IMR-90 (cell line): Measurements from ENCODE around the gene UBE2V1. TPM values are rescaled to one million over a fixed set of nuclear protein-coding genes. Genes with fewer than 3 reads are reported as not detected.

Source experiments
- ATAC-seq: fragments of 200-7000 bp; cut with Tn5 transposase; 2 replicates; pipeline ENCODE4 v1.9.1; 2020; ENCODE audit warnings: low read depth, mild to moderate bottlenecking, moderate library complexity
- BruUV-seq: library from RNA; stranded (reverse); fragments of 400-500 nt; replicated peaks from 2 replicates; lab custom pipeline; 2021; lab: Mats Ljungman, UMichigan
- CTCF ChIA-PET: fragments of 300-600 bp; formaldehyde crosslinking; extraction: SDS; loops from one replicate; lab custom pipeline; 2021; ENCODE audit warnings: antibody characterized with exemption; lab: Yijun Ruan, JAX
- POLR2A ChIA-PET: fragments of 300-600 bp; sonication (Branson Sonifier 250); formaldehyde crosslinking; loops from one replicate; lab custom pipeline; 2022; ENCODE audit warnings: antibody characterized with exemption; ENCODE audit not compliant: unreplicated experiment; lab: Charles Lee
- DNase-seq: peaks from one replicate; pipeline ENCODE4 v3.0.0; 2013
- H2AFZ ChIP-seq: replicated peaks from 2 replicates; pipeline ENCODE3; 2013; ENCODE audit warnings: low read length, mild to moderate bottlenecking; ENCODE audit not compliant: poor library complexity
- H2AK5ac ChIP-seq: 2 replicates; pipeline ENCODE4 v1.6.1; 2013; ENCODE audit warnings: low read depth, low read length, inconsistent platforms
- H2AK9ac ChIP-seq: replicated peaks from 2 replicates; pipeline ENCODE3; 2013; ENCODE audit warnings: mild to moderate bottlenecking, low read depth, low read length, moderate library complexity; ENCODE audit not compliant: poor library complexity
- H2BK120ac ChIP-seq: 2 replicates; pipeline ENCODE4 v1.6.1; 2013; ENCODE audit warnings: low read depth, low read length, inconsistent platforms
- H2BK15ac ChIP-seq: 3 replicates; pipeline ENCODE4 v1.6.1; 2013; ENCODE audit warnings: low read depth, low read length, inconsistent platforms
- H2BK20ac ChIP-seq: 2 replicates; pipeline ENCODE4 v1.6.1; 2013; ENCODE audit warnings: low read depth, mild to moderate bottlenecking, inconsistent platforms, low read length, moderate library complexity
- H2BK5ac ChIP-seq: 2 replicates; pipeline ENCODE4 v1.6.1; 2013; ENCODE audit warnings: mild to moderate bottlenecking, low read depth, low read length, inconsistent platforms; ENCODE audit not compliant: poor library complexity, severe bottlenecking
- H3K14ac ChIP-seq: replicated peaks from 2 replicates; pipeline ENCODE4 v1.6.1; 2013; ENCODE audit warnings: low read depth, low read length, inconsistent platforms
- H3K18ac ChIP-seq: 2 replicates; pipeline ENCODE4 v1.6.1; 2013; ENCODE audit warnings: low read depth, low read length, control low read depth
- H3K23ac ChIP-seq: 2 replicates; pipeline ENCODE4 v1.6.1; 2013; ENCODE audit warnings: low read depth, low read length, inconsistent platforms
- H3K27ac ChIP-seq: 2 replicates; pipeline ENCODE4 v1.5.1; 2013; ENCODE audit warnings: mild to moderate bottlenecking, control low read depth, low read length; ENCODE audit not compliant: insufficient read depth
- H3K27me3 ChIP-seq: 2 replicates; pipeline ENCODE4 v1.6.1; 2013; ENCODE audit warnings: low read length; ENCODE audit not compliant: control insufficient read depth, insufficient read depth
- H3K36me3 ChIP-seq: 2 replicates; pipeline ENCODE4 v1.6.1; 2013; ENCODE audit warnings: low read length, mixed read lengths; ENCODE audit not compliant: control insufficient read depth, insufficient read depth
- H3K4ac ChIP-seq: 2 replicates; pipeline ENCODE4 v1.6.1; 2013; ENCODE audit warnings: low read depth, low read length, inconsistent platforms
- H3K4me1 ChIP-seq: 2 replicates; pipeline ENCODE4 v1.6.1; 2013; ENCODE audit warnings: low read length, mixed read lengths; ENCODE audit not compliant: control insufficient read depth, insufficient read depth
- H3K4me2 ChIP-seq: 2 replicates; pipeline ENCODE4 v1.6.1; 2013; ENCODE audit warnings: low read depth, mild to moderate bottlenecking, control low read depth, low read length, moderate library complexity
- H3K4me3 ChIP-seq: 2 replicates; pipeline ENCODE4 v1.5.1; 2013; ENCODE audit warnings: low read depth, mild to moderate bottlenecking, control low read depth, low read length, moderate library complexity; ENCODE audit not compliant: insufficient read depth
- H3K56ac ChIP-seq: 2 replicates; pipeline ENCODE4 v1.6.1; 2013; ENCODE audit warnings: low read length, inconsistent platforms; ENCODE audit not compliant: insufficient read depth; ENCODE audit errors: extremely low read depth
- H3K79me1 ChIP-seq, 2 experiments: 2 replicates each; pipeline ENCODE4 v1.6.1; 2013; ENCODE audit warnings: low read length in 2 of 2, inconsistent platforms in 1 of 2, low read depth in 1 of 2
- H3K9ac ChIP-seq: 2 replicates; pipeline ENCODE4 v1.6.1; 2013; ENCODE audit warnings: low read depth, low read length, control low read depth
- H3K9me1 ChIP-seq: 2 replicates; pipeline ENCODE4 v1.6.1; 2013; ENCODE audit warnings: low read length, inconsistent platforms; ENCODE audit not compliant: insufficient read depth
- H3K9me3 ChIP-seq: 2 replicates; pipeline ENCODE4 v1.6.1; 2013; ENCODE audit warnings: low read length; ENCODE audit not compliant: control insufficient read depth, insufficient read depth
- H4K20me1 ChIP-seq: 2 replicates; pipeline ENCODE4 v1.6.1; 2013; ENCODE audit warnings: low read length, inconsistent platforms; ENCODE audit not compliant: insufficient read depth
- H4K5ac ChIP-seq: 2 replicates; pipeline ENCODE4 v1.6.1; 2013; ENCODE audit warnings: mild to moderate bottlenecking, low read depth, low read length, control low read depth
- H4K8ac ChIP-seq, 2 experiments: 2 replicates each; pipeline ENCODE4 v1.6.1; 2013; ENCODE audit warnings: low read depth in 2 of 2, low read length in 2 of 2, control low read depth in 1 of 2, inconsistent platforms in 1 of 2
- H4K91ac ChIP-seq: 2 replicates; pipeline ENCODE4 v1.6.1; 2013; ENCODE audit warnings: low read depth, low read length, inconsistent platforms; ENCODE audit not compliant: insufficient read depth
- BHLHE40 ChIP-seq: fragments of 150-350 bp; IDR thresholded peaks from 2 replicates; pipeline ENCODE4 v1.6.1; 2016; ENCODE audit warnings: mild to moderate bottlenecking, low read depth, low read length
- CHD1 ChIP-seq: IDR thresholded peaks from 2 replicates; pipeline ENCODE4 v1.6.1; 2012; ENCODE audit warnings: low read depth, low read length, improper control_type of control experiment
- FOS ChIP-seq: fragments of 150-350 bp; IDR thresholded peaks from 2 replicates; pipeline ENCODE4 v1.6.1; 2016; ENCODE audit warnings: low read depth, low read length
- MAFK ChIP-seq: IDR thresholded peaks from 2 replicates; pipeline ENCODE4 v1.6.1; 2012; ENCODE audit warnings: low read depth, low read length, improper control_type of control experiment
- MAZ ChIP-seq: IDR thresholded peaks from 2 replicates; pipeline ENCODE4 v1.6.1; 2012; ENCODE audit warnings: low read depth, mild to moderate bottlenecking, low read length, improper control_type of control experiment, moderate library complexity, borderline replicate concordance
- MXI1 ChIP-seq: IDR thresholded peaks from 2 replicates; pipeline ENCODE4 v1.6.1; 2012; ENCODE audit warnings: low read depth, mild to moderate bottlenecking, low read length, moderate library complexity, borderline replicate concordance
- NFE2L2 ChIP-seq: fragments of 150-350 bp; IDR thresholded peaks from 2 replicates; pipeline ENCODE4 v1.6.1; 2016; ENCODE audit warnings: low read depth, mild to moderate bottlenecking, low read length
- POLR2A ChIP-seq: IDR thresholded peaks from 2 replicates; pipeline ENCODE4 v1.6.1; 2012; ENCODE audit warnings: mild to moderate bottlenecking, low read depth, low read length
- RAD21 ChIP-seq: IDR thresholded peaks from 2 replicates; pipeline ENCODE4 v1.6.1; 2012; ENCODE audit warnings: low read length, improper control_type of control experiment
- RCOR1 ChIP-seq: IDR thresholded peaks from 2 replicates; pipeline ENCODE4 v1.6.1; 2012; ENCODE audit warnings: mild to moderate bottlenecking, low read length, improper control_type of control experiment; ENCODE audit not compliant: insufficient replicate concordance
- RFX5 ChIP-seq: IDR thresholded peaks from 2 replicates; pipeline ENCODE4 v1.8.0; 2012; ENCODE audit warnings: low read depth, mild to moderate bottlenecking, low read length, moderate library complexity
- SMC3 ChIP-seq: fragments of 150-350 bp; IDR thresholded peaks from 2 replicates; pipeline ENCODE4 v1.6.1; 2016; ENCODE audit warnings: low read depth, mild to moderate bottlenecking, antibody characterized with exemption, low read length, moderate library complexity
- USF2 ChIP-seq: fragments of 150-350 bp; IDR thresholded peaks from 2 replicates; pipeline ENCODE4 v1.6.1; 2017; ENCODE audit warnings: mild to moderate bottlenecking, antibody characterized with exemption, low read length, low read depth
- WGBS, 2 experiments: methylation state at CpG; one replicate each; pipeline versions ENCODE4 v1.1.5 to v1.1.7; 2013; ENCODE audit warnings: missing lambda C conversion rate in 2 of 2; ENCODE audit not compliant: insufficient read length in 1 of 2; ENCODE audit errors: extremely low coverage in 2 of 2; 5-methylcytosine and 5-hydroxymethylcytosine counted together
- dilution Hi-C: fragments of 300-500 bp; cut with HindIII; formaldehyde crosslinking; loops from one replicate; pipeline ENCODE4 v1.14.3; 2018; ENCODE audit warnings: low sequenced_read_pairs; ENCODE audit not compliant: unreplicated experiment
- in situ Hi-C: fragments of 300-500 bp; cut with MboI; formaldehyde crosslinking; loops from 3 replicates; pipeline ENCODE4 v1.14.3; 2019; ENCODE audit warnings: low sequenced_read_pairs, inconsistent platforms, mixed read lengths
- intact Hi-C: fragments of 100-400 bp; cut with micrococcal nuclease; formaldehyde crosslinking; loops from 2 replicates; pipeline ENCODE4 v1.10.0; 2022
- polyA plus RNA-seq, 3 experiments: library from polyadenylated mRNA; depleted of rRNA; stranded (reverse); fragments of >200 nt; gene quantifications; 2 replicates each; pipeline ENCODE4 v1.2.3, GENCODE V29; 2012; ENCODE audit warnings: low replicate concordance in 1 of 3
- total RNA-seq: library from RNA; depleted of rRNA; stranded (reverse); fragments of >200 nt; gene quantifications from 2 replicates; pipeline ENCODE4 v1.2.3, GENCODE V29; 2012
- TF ChIP-seq, protein P1 (sequence below): conservative IDR thresholded peaks from 2 replicates; pipeline ENCODE4 v1.5.1; 2012; ENCODE audit warnings: mild to moderate bottlenecking, low read depth, low read length, improper control_type of control experiment

Gene UBE2V1
- total and polyA plus RNA-seq, 2 of the 4 experiments (the other 2 are of a cell fraction), result 20.1 to 138 TPM

GRCh38 chr20:50133041-50133440 lies 20.1 kb upstream of the UBE2V1 start (continued):
- TF ChIP-seq USF2 (no peak), MXI1 (no peak), NFE2L2 (no peak)

GRCh38 chr20:50130995-50131394 lies 18.0 kb upstream of the UBE2V1 start:
- peak overlapping the region; percentile 79 for H2AK5ac ChIP-seq
- peak overlapping the region; percentile 72 for H3K14ac ChIP-seq
- peaks cover 33 to 87% of the 10 kb centered on the region in 2 experiments for H3K79me1 ChIP-seq
- H4K8ac ChIP-seq, result peak overlapping the region; percentile 77 to 81
- H2AFZ ChIP-seq, result no peak overlapping the region
- WGBS, 2 experiments, result 88% methylated on average over 2 of the region's 4 CpGs; no CpG with 5 or more reads in 1 of the 2 experiments
- H4K20me1 ChIP-seq, result peaks cover 19% of the 10 kb centered on the region; the same call in 1 of the 2 replicates
- H3K4me3 ChIP-seq, result no peak overlapping the region
- peaks cover 13% of the 10 kb centered on the region for H3K4me1 ChIP-seq
- peak; percentile 86 for ATAC-seq
- dilution Hi-C loops, result no loop called here
- peaks cover 56% of the 10 kb centered on the region for H3K36me3 ChIP-seq
- peak; percentile 53 for DNase-seq
- H3K56ac ChIP-seq, result peak overlapping the region; percentile 57; the same call in 1 of the 2 replicates
- POLR2A ChIA-PET, result interaction anchor here (0.5 kb wide), 1 partner anchor 8 kb away, joined by 3 read pairs; no protein-coding TSS in a partner anchor
- no peaks in the 10 kb centered on the region for H3K9me3 ChIP-seq
- peak overlapping the region; percentile 79 for H2AK9ac ChIP-seq
- peak overlapping the region; percentile 55; the same call in 1 of the 2 replicates for H2BK20ac ChIP-seq
- no peaks in the 10 kb centered on the region for H3K27me3 ChIP-seq
- no TSS peak for BruUV-seq
- H4K5ac ChIP-seq, result peak overlapping the region; percentile 12; the same call in 1 of the 2 replicates
- in situ Hi-C loops, result no loop called here
- H3K9me1 ChIP-seq, result peaks cover 38% of the 10 kb centered on the region
- peak overlapping the region; percentile 70; the same call in 1 of the 2 replicates for H3K23ac ChIP-seq
- peak overlapping the region; percentile 82 for H3K27ac ChIP-seq
- H3K4me2 ChIP-seq, result peak overlapping the region; percentile 9; the same call in 1 of the 2 replicates
- peak overlapping the region; percentile 71 for H2BK120ac ChIP-seq
- H3K4ac ChIP-seq, result peak overlapping the region; percentile 83
- CTCF ChIA-PET, result interaction anchor here (1.2 kb wide), 1 partner anchor 11 kb away, joined by 4 read pairs; no protein-coding TSS in a partner anchor
- H3K9ac ChIP-seq, result peak overlapping the region; percentile 45
- peak overlapping the region; percentile 71 for H2BK5ac ChIP-seq
- peak overlapping the region; percentile 85; the same call in 1 of the 3 replicates for H2BK15ac ChIP-seq
- peak overlapping the region; percentile 73 for H4K91ac ChIP-seq
- intact Hi-C loops, result loop anchor here (2.0 kb wide), 1 partner anchor 14 kb away; no protein-coding TSS in a partner anchor
- peak overlapping the region; percentile 23 for H3K18ac ChIP-seq
- TF ChIP-seq RCOR1 (no peak), POLR2A (no peak), RFX5 (no peak), FOS (no peak), MAZ (no peak), RAD21 (no peak), BHLHE40 (no peak), MAFK (no peak), CHD1 (no peak), SMC3 (no peak), USF2 (no peak)
- TF ChIP-seq, protein P1, sequence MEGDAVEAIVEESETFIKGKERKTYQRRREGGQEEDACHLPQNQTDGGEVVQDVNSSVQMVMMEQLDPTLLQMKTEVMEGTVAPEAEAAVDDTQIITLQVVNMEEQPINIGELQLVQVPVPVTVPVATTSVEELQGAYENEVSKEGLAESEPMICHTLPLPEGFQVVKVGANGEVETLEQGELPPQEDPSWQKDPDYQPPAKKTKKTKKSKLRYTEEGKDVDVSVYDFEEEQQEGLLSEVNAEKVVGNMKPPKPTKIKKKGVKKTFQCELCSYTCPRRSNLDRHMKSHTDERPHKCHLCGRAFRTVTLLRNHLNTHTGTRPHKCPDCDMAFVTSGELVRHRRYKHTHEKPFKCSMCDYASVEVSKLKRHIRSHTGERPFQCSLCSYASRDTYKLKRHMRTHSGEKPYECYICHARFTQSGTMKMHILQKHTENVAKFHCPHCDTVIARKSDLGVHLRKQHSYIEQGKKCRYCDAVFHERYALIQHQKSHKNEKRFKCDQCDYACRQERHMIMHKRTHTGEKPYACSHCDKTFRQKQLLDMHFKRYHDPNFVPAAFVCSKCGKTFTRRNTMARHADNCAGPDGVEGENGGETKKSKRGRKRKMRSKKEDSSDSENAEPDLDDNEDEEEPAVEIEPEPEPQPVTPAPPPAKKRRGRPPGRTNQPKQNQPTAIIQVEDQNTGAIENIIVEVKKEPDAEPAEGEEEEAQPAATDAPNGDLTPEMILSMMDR, result no peak
